ENCODE data around the gene EXOC5.

GRCh38 chr14:57299511-57299910, 30.8 kb upstream of the EXOC5 start:
- no peak for TF ChIP-seq EZH2 (IDR thresholded peaks at IDR 0.05)
- TF ChIP-seq CTCF (IDR thresholded peaks at IDR 0.05), result no peak

Data from neural progenitor cell (in vitro differentiated cells).